Ishikawa (cell line): ENCODE measurements around the gene NFE2L1.

Experiments
- CEBPB ChIP-seq: IDR thresholded peaks from 2 replicates; pipeline ENCODE4 v1.6.1; 2012
- EP300 ChIP-seq: IDR thresholded peaks from 2 replicates; pipeline ENCODE4 v1.6.1; 2012; ENCODE audit warnings: borderline replicate concordance
- RAD21 ChIP-seq: IDR thresholded peaks from 2 replicates; pipeline ENCODE4 v1.6.1; 2012; ENCODE audit warnings: low read depth
- TCF12 ChIP-seq: IDR thresholded peaks from 2 replicates; pipeline ENCODE4 v1.6.1; 2012; ENCODE audit warnings: low read depth
- TEAD4 ChIP-seq: IDR thresholded peaks from 2 replicates; pipeline ENCODE4 v1.6.1; 2012
- TF ChIP-seq, protein P1 (sequence below): IDR thresholded peaks from 2 replicates; pipeline ENCODE4 v1.6.1; 2012

DNA sequence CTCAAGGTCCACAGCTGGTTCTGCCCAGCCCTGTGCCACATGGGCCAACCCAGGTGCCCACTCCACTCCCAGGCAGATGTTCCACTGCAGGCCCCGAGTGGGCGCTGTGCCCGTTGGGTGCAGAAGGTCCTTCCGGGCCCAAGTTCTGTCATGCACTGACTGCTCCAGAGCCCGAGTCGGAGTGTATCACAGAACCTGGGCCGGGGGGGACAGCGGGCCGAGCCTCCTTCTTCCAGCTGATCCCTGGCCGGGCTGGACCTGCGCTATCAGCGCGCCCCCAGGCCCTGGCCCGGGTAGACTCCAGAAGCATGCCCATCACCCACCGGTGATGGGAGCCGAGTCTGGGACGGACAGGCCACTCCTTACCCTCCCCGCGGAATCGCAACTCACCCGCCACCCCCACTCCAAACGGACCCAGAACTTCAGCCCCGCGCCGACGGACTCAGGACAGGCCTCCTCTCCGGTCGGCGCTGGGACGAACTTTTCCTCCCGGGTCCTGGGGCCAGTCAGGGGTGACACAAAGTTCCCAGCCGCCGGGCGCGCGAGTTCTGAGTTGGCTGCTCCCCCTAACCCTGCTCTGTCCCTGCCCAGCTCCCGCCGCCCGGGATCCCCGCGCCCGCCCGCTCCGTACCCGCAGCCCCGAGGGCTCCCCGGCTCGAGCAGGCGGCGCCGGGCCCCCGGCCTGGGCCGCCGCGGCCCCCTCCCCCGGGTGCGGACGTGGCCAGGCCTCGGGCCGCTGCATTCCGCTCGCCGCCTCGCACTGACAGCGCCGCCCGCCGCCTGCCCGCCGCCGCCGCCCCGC is 10.9 kb upstream of the NFE2L1 start, which contains the start of gene COPZ2:
- TF ChIP-seq TEAD4 (no peak), RAD21 (no peak), EP300 (no peak), TCF12 (no peak), CEBPB (no peak)
- TF ChIP-seq, protein P1, sequence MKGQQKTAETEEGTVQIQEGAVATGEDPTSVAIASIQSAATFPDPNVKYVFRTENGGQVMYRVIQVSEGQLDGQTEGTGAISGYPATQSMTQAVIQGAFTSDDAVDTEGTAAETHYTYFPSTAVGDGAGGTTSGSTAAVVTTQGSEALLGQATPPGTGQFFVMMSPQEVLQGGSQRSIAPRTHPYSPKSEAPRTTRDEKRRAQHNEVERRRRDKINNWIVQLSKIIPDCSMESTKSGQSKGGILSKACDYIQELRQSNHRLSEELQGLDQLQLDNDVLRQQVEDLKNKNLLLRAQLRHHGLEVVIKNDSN = no peak
